ENCODE measurements around the gene NCOA7. TPM values are rescaled to one million over a fixed set of nuclear protein-coding genes. Genes with fewer than 3 reads are reported as not detected.

Gene NCOA7
- total and polyA plus RNA-seq, 9 of the 15 experiments (the other 6 are each of a cell fraction or from before 2014, with no cell fraction given), result 5.8 to 14.6 (median 9.3) TPM

- intact Hi-C loops (cut with micrococcal nuclease), result loop anchor here (2.0 kb wide), 1 partner anchor 25 kb away; no protein-coding TSS in a partner anchor
- Histone ChIP-seq H3K79me2 (ENCODE audit: control insufficient read depth, insufficient read depth, low read length) (no peaks in the 10 kb centered on the region), H3K36me3 (ENCODE audit: control insufficient read depth, insufficient read depth, low read length) (no peaks in the 10 kb centered on the region), H3K4me1 (replicated peaks in 1 of 2; ENCODE audit: control insufficient read depth in 2 of 2, insufficient read depth in 2 of 2, low read length in 2 of 2) (peaks cover 23 to 77% of the 10 kb centered on the region in 2 experiments), H3K27me3 (ENCODE audit: control insufficient read depth in 2 of 2, insufficient read depth in 2 of 2, low read length in 2 of 2) (no peaks in the 10 kb centered on the region), H3K9ac (ENCODE audit: insufficient read depth in 1 of 2, low read depth in 2 of 2, low read length in 2 of 2) (no peak overlapping the region), H3K9me1 (ENCODE audit: control insufficient read depth, insufficient read depth, low read length) (no peaks in the 10 kb centered on the region), H3K27ac (ENCODE audit: extremely low read depth, low read depth, low read length) (no peak overlapping the region; the same call in 2 of the 3 replicates), H3K4me2 (ENCODE audit: insufficient read depth, low read length) (no peak overlapping the region), H3K9me3 (replicated peaks; ENCODE audit: control insufficient read depth, insufficient read depth, low read depth, low read length) (peaks cover 5% of the 10 kb centered on the region; the same call in 1 of the 2 replicates), H2AFZ (ENCODE audit: low read depth, low read length) (0 out of 2 replicates have a peak overlapping the region, but pooled peaks have one; percentile 2), H4K20me1 (replicated peaks; ENCODE audit: control insufficient read depth, insufficient read depth, low read length) (no peaks in the 10 kb centered on the region), H3K4me3 (no peak overlapping the region)
- ATAC-seq (no peak), DNase-seq (ENCODE audit: extremely low read depth in 1 of 4, low spot score in 3 of 4) (no peak), FAIRE-seq (no peak)
- POLR2A ChIA-PET, result interaction anchor here (1.0 to 1.6 kb wide), 3 partner anchors 9 to 50 kb away, joined by 4 to 6 read pairs (median 5); partner anchors contain the start of gene HINT3
- WGBS (ENCODE audit: insufficient coverage, low coverage, missing lambda C conversion rate), result 85% methylated on average over 2 of the region's 2 CpGs
- no TSS peak for BruUV-seq (replicated peaks)
- no peak for TF ChIP-seq RBM25 (IDR thresholded peaks at IDR 0.05; ENCODE audit: low read depth, low read length, severe bottlenecking)
- no peak for TF ChIP-seq ELK3 (CRISPR knock-in tag; IDR thresholded peaks at IDR 0.05)
- 0 out of 2 replicates have a peak, but pooled peaks have one; percentile 10 for TF ChIP-seq NR2F6 (CRISPR knock-in tag; IDR thresholded peaks at IDR 0.05)
- no peak for TF ChIP-seq ZNF165 (CRISPR knock-in tag; IDR thresholded peaks at IDR 0.05; ENCODE audit: borderline replicate concordance)
- no peak for TF ChIP-seq ELK1 (CRISPR knock-in tag; IDR thresholded peaks at IDR 0.05)
- CTCF ChIA-PET (ENCODE audit: low intra/inter-chr PET ratio), result no interaction called here
- in situ Hi-C loops (cut with MboI), result no loop called here
Measured at GRCh38 chr6:125947615-125948014, 156.9 kb downstream of the NCOA7 start.
